SKM-1 (cell line): ENCODE measurements around the gene IL10RA.
A peak's percentile ranks its signal among the peaks of the same experiment; 100 is the strongest.

Experiments used
- DNase-seq: peaks from one replicate; lab custom pipeline; 2025; ENCODE audit not compliant: unreplicated experiment; lab: John Stamatoyannopoulos, UW

The IL10RA gene

GRCh38 chr11:117989351-117990102, 3.3 kb downstream of the IL10RA start:
- DNase-seq = no peak

DNA sequence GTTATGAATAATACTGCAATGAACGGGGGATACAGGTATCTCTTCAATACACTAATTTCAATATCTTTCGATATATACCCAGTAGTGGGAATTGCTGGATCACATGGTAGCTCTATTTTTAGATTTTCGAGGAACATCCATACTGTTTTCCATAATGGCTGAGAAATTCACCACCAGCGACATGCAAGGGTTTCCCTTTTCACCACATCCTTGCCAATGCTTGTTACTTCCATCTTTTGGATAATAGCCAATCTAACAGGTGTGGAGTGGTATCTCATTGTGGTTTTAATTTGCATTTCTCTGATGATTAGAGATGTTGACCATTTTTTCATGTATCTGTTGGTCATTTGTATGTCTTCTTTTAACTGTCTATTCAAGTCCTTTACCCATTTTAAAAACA, 5.9 kb downstream of the IL10RA start:
- no peak for DNase-seq

- DNase-seq = no peak
These were observed 6.4 kb downstream of the IL10RA start for GRCh38 chr11:117992620-117993019.

GRCh38 chr11:117993988-117994745, 8.0 kb downstream of the IL10RA start:
- DNase-seq = peak; percentile 60

DNA sequence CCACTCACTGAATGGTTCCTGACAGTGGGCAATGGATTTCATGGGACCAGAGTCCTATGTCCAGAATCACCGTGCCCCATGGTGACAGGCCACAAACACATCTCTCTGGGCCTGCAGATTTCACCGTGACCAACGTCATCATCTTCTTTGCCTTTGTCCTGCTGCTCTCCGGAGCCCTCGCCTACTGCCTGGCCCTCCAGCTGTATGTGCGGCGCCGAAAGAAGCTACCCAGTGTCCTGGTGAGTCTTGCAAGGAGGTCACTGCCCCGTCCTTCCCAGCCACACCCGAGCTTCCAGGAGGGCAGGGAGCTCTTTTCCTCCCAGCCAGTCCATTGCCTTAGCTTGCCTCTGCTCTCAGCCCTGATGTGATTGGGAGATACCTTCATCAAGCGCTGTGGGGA, 9.3 kb downstream of the IL10RA start:
- DNase-seq = no peak

GRCh38 chr11:117996058-117996457, 9.9 kb downstream of the IL10RA start:
- DNase-seq = no peak

- no peak for DNase-seq
These were observed 11.2 kb downstream of the IL10RA start for GRCh38 chr11:117997406-117997805.

DNA sequence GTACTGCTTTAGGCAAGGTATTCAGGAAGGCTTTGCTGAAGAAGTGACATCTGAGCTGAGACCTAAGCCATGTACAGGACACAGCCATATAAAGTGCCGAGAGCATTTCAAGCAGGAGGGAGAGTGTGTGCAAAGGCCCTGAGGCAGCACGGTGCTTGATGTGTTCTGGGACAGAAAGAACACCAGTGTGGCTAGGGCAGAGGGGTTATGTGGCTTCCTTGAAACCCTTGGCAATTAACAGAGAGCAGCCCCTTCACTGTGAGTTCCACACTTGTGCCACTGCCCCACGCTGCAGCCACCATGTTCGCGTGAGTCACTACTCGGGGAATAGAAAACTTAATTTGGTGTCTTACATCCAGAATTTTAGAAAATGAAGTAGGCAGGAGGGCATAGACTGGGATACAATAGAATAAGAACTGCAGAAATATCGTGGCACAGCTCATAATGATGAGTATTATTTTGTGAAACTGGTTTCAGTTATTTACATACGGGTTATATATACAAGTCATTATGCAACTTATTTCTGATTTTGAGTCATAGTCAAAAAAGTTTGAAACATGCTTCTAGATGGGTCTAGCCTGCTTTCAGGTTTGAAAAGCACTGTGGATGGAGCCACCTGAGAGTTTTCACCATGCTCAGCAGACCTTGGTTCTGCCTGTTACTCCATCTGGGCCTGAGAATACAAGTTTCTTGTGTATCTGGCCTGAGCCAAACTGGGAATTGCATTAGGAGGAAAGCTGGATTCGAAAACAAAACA, 11.8 kb downstream of the IL10RA start:
- no peak for DNase-seq

- no peak for DNase-seq
These were observed 12.6 kb downstream of the IL10RA start for GRCh38 chr11:117998664-117999353.

DNA sequence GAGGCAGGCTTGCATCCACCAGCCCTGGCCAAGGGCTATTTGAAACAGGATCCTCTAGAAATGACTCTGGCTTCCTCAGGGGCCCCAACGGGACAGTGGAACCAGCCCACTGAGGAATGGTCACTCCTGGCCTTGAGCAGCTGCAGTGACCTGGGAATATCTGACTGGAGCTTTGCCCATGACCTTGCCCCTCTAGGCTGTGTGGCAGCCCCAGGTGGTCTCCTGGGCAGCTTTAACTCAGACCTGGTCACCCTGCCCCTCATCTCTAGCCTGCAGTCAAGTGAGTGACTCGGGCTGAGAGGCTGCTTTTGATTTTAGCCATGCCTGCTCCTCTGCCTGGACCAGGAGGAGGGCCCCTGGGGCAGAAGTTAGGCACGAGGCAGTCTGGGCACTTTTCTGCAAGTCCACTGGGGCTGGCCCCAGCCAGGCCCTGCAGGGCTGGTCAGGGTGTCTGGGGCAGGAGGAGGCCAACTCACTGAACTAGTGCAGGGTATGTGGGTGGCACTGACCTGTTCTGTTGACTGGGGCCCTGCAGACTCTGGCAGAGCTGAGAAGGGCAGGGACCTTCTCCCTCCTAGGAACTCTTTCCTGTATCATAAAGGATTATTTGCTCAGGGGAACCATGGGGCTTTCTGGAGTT, 13.3 kb downstream of the IL10RA start:
- no peak for DNase-seq

DNA sequence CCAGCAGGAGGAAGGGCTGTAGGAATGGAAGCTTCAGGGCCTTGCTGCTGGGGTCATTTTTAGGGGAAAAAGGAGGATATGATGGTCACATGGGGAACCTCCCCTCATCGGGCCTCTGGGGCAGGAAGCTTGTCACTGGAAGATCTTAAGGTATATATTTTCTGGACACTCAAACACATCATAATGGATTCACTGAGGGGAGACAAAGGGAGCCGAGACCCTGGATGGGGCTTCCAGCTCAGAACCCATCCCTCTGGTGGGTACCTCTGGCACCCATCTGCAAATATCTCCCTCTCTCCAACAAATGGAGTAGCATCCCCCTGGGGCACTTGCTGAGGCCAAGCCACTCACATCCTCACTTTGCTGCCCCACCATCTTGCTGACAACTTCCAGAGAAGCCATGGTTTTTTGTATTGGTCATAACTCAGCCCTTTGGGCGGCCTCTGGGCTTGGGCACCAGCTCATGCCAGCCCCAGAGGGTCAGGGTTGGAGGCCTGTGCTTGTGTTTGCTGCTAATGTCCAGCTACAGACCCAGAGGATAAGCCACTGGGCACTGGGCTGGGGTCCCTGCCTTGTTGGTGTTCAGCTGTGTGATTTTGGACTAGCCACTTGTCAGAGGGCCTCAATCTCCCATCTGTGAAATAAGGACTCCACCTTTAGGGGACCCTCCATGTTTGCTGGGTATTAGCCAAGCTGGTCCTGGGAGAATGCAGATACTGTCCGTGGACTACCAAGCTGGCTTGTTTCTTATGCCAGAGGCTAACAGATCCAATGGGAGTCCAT, 14.1 kb downstream of the IL10RA start:
- no peak for DNase-seq

GRCh38 chr11:118000850-118001228, 14.6 kb downstream of the IL10RA start:
- DNase-seq = no peak

GRCh38 chr11:118001494-118001971, 15.3 kb downstream of the IL10RA start:
- no peak for DNase-seq

DNA sequence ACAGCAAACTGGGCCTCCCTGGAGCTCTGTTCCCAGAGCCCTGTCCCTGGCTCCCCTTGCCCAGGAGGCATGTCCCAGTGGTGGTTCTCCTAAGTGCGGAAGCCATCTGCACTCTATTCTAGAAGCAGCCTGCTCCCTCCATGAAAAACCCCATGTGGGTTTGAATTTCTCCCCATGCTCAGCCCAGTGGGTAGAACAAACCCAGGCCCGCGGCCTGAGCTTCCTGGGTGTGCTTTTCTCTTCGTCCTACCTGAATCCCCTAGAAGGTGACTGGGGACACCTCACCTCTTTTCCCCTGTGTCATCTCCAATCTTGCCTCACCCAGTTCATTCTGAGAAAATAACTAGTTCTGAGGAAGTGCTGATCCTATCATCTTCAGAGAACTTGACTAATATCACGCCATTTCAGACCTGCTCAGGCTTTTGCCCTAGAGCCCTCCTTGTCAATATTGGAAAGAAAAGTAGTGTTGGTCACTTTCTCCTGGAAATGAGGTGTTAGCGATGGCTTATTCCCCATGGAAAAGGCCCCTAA, 15.9 kb downstream of the IL10RA start:
- no peak for DNase-seq

DNA sequence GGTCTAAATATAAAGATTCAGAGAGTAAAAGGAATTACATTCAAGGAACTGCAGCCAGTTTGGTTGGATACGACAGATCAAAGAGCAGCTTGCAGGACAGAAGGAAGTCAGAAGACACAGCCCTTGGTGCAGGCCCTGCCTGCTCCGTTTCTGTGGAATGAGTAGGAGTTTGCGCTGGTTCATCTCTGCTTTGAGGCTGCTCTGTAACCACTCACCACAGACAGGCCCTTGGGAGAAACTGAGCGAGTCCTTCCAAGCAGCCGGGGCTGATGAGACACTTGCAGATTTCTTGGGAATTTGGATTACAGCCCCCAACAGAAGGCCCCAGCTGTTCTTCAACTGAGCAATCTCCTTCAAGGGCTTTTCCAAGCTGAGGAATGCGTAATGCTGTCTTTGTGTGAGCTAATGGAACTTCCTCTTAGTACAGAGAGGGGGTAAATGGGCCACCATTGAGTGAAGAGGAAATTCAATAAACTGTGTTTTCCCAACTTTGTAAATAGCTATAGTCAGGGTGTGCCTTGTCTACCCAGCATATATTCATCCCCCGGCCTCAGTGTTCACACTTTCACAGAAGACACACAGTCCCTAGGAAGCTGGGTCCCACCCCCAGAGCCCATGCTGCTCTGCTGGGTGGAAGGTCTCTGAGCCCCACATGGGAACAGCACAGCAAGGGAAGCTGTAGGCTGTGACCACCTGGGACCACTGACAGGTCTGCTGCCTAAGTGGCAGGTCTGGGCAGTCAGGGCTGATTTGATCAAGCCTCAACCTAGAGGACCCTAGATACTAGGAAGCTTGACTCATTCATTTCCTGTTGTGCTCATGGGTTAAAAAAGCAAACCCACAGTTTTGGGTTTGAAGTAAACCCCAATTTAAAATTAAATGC, 16.6 kb downstream of the IL10RA start:
- peak; percentile 51 for DNase-seq

DNA sequence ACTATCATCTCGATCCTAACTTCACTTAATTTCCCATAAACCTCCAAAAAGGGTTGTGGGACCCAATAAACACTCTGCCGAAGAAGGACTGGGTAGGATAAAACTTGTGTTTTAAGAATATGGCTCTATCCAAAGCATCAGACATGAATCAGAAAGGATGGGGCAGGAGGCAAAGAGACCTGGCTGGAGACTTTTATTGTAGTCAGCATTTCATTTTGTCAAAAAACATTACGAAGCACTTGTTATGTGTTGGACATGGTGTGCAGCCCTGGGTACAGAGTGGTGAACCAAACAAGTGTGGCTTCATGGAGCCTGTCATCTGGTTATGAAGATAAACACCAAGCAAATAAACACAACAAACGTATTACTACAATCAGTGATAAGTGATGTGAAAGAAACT, 17.3 kb downstream of the IL10RA start:
- DNase-seq = no peak

DNA sequence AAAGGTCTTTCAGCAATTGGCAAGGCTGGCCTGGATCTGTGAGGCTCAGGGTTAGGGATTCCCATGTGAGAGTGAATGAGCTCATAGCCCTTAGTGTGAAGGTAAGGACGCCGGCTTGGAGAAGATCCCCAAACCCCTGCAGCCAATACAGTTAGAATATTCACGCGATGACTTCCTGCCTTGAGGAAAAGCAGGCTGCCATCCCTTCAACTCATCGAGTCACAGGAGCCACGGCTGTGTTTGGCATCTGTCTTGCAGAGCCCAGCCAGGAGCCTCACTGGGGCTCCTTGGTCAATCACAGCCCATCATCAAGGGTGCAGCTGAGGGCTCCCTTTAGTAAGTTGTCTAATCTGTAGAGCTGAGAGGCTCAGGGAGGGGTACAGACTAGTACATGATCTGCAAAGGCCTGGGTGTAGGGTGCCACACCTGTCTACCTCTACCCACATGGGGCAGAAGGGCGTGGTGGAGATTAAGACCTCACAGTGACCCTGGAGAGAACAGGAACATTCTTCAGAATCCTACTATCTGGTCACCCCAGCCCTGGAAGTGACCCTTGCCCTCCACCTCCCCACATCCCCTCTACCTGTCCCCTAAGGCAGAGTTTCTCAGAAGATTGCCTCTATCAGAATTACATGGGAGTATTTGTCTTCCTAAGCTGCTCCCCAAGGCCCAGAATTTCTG, 18.5 kb downstream of the IL10RA start:
- DNase-seq = no peak
